ENCODE measurements around the gene NR3C2. TPM values are rescaled to one million over a fixed set of nuclear protein-coding genes. Genes with fewer than 3 reads are reported as not detected.

The NR3C2 gene
- polyA plus RNA-seq, 3 donors, result 0.09 to 0.27 (median 0.20) TPM

DNA sequence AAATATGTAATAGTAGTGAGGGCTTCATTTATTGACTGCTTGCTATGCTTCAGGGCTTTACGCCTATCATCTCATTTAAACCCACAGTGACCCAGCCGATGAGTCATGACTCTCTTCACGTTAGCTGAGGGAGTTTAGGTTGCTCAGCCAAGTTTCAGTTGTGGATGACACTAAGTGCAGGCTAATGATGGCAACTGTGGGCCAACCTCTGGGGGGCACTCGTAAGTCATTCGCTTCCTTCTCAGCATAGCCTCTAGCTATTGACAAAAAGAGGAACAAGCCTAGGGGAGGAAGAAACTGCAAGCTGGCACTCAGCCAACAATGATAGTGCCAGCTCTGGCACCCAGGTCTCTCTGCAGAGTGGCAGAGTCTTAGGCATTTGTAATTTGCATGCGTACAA is 385.3 kb downstream of the NR3C2 start:
- intact Hi-C loops (cut with micrococcal nuclease), result loop anchor here in 1 of 2 donors (5.0 kb wide), 1 partner anchor 1205 kb away; no protein-coding TSS in a partner anchor
- no peaks in the 10 kb centered on the region for H4K20me1 ChIP-seq (ENCODE audit: insufficient read depth, low read length)
- H3K27me3 ChIP-seq (ENCODE audit: control insufficient read depth in 2 of 2, insufficient read depth in 2 of 2, low read length in 2 of 2), result no peaks in the 10 kb centered on the region
- H3K79me2 ChIP-seq (ENCODE audit: insufficient read depth, low read length), result no peaks in the 10 kb centered on the region
- H3K9me3 ChIP-seq (replicated peaks in 1 of 2; ENCODE audit: control insufficient read depth in 1 of 2, insufficient read depth in 1 of 2, low read length in 2 of 2), result no peaks in the 10 kb centered on the region
- H3K9ac ChIP-seq (ENCODE audit: insufficient read depth, low read length, poor library complexity, severe bottlenecking), result no peak overlapping the region
- Mint-ChIP-seq H3K4me1 (peaks cover 45% of the 10 kb centered on the region), H3K27ac (peak overlapping the region in 1 of 7 donors; percentile 36), H3K36me3 (no peaks in the 10 kb centered on the region), H3K27me3 (ENCODE audit: low read depth in 3 of 3) (peaks cover 0 to 3% (median 3%) of the 10 kb centered on the region in 3 donors), H3K4me3 (peak overlapping the region in 1 of 2 donors; percentile 40), H3K9me3 (no peaks in the 10 kb centered on the region)
- H3K4me3 ChIP-seq (replicated peaks in 1 of 3; ENCODE audit: low read depth in 2 of 3, low read length in 3 of 3), result no peak overlapping the region
- no peaks in the 10 kb centered on the region for H3K36me3 ChIP-seq (replicated peaks in 1 of 2; ENCODE audit: control insufficient read depth in 1 of 2, insufficient read depth in 2 of 2, low read length in 2 of 2)
- WGBS (ENCODE audit: insufficient coverage), result no CpG with 5 or more reads among the region's 6 CpGs
- peaks cover 24 to 32% of the 10 kb centered on the region in 2 donors for H3K4me1 ChIP-seq (ENCODE audit: control insufficient read depth in 1 of 2, insufficient read depth in 2 of 2, low read length in 2 of 2)
- H2AFZ ChIP-seq (ENCODE audit: insufficient read depth, low read depth, low read length, poor library complexity, severe bottlenecking), result no peak overlapping the region
- TF ChIP-seq, protein P1, sequence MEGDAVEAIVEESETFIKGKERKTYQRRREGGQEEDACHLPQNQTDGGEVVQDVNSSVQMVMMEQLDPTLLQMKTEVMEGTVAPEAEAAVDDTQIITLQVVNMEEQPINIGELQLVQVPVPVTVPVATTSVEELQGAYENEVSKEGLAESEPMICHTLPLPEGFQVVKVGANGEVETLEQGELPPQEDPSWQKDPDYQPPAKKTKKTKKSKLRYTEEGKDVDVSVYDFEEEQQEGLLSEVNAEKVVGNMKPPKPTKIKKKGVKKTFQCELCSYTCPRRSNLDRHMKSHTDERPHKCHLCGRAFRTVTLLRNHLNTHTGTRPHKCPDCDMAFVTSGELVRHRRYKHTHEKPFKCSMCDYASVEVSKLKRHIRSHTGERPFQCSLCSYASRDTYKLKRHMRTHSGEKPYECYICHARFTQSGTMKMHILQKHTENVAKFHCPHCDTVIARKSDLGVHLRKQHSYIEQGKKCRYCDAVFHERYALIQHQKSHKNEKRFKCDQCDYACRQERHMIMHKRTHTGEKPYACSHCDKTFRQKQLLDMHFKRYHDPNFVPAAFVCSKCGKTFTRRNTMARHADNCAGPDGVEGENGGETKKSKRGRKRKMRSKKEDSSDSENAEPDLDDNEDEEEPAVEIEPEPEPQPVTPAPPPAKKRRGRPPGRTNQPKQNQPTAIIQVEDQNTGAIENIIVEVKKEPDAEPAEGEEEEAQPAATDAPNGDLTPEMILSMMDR (IDR thresholded peaks at IDR 0.05), result peak; percentile 75
- H3K4me2 ChIP-seq (replicated peaks; ENCODE audit: extremely low read depth, low read length, poor library complexity, severe bottlenecking), result no peak overlapping the region
- peak; percentile 92 to 98 (median 96) for DNase-seq
- H3K27ac ChIP-seq (ENCODE audit: low read depth in 1 of 2, low read length in 2 of 2), result no peak overlapping the region

- H3K4me2 ChIP-seq (replicated peaks; ENCODE audit: extremely low read depth, low read length, poor library complexity, severe bottlenecking), result no peak overlapping the region
- no peaks in the 10 kb centered on the region for H4K20me1 ChIP-seq (ENCODE audit: insufficient read depth, low read length)
- H2AFZ ChIP-seq (ENCODE audit: insufficient read depth, low read depth, low read length, poor library complexity, severe bottlenecking), result no peak overlapping the region
- Mint-ChIP-seq H3K4me3 (no peak overlapping the region), H3K27me3 (ENCODE audit: low read depth in 3 of 3) (peaks cover 0 to 3% (median 0%) of the 10 kb centered on the region in 3 donors), H3K4me1 (peaks cover 46% of the 10 kb centered on the region), H3K27ac (no peak overlapping the region), H3K9me3 (no peaks in the 10 kb centered on the region), H3K36me3 (no peaks in the 10 kb centered on the region)
- TF ChIP-seq, protein P1 (IDR thresholded peaks at IDR 0.05), result no peak
- no peak overlapping the region for H3K27ac ChIP-seq (ENCODE audit: low read depth in 1 of 2, low read length in 2 of 2)
- WGBS (ENCODE audit: insufficient coverage), result 90% methylated on average over 2 of the region's 6 CpGs
- H3K4me1 ChIP-seq (ENCODE audit: control insufficient read depth in 1 of 2, insufficient read depth in 2 of 2, low read length in 2 of 2), result peaks cover 25 to 33% of the 10 kb centered on the region in 2 donors
- intact Hi-C loops (cut with micrococcal nuclease), result loop anchor here in 1 of 2 donors (5.0 kb wide), 1 partner anchor 1206 kb away; no protein-coding TSS in a partner anchor
- no peaks in the 10 kb centered on the region for H3K36me3 ChIP-seq (replicated peaks in 1 of 2; ENCODE audit: control insufficient read depth in 1 of 2, insufficient read depth in 2 of 2, low read length in 2 of 2)
- H3K4me3 ChIP-seq (replicated peaks in 1 of 3; ENCODE audit: low read depth in 2 of 3, low read length in 3 of 3), result no peak overlapping the region
- H3K27me3 ChIP-seq (ENCODE audit: control insufficient read depth in 2 of 2, insufficient read depth in 2 of 2, low read length in 2 of 2), result no peaks in the 10 kb centered on the region
- no peak overlapping the region for H3K9ac ChIP-seq (ENCODE audit: insufficient read depth, low read length, poor library complexity, severe bottlenecking)
- no peaks in the 10 kb centered on the region for H3K9me3 ChIP-seq (replicated peaks in 1 of 2; ENCODE audit: control insufficient read depth in 1 of 2, insufficient read depth in 1 of 2, low read length in 2 of 2)
- no peak for DNase-seq
- H3K79me2 ChIP-seq (ENCODE audit: insufficient read depth, low read length), result no peaks in the 10 kb centered on the region
These were observed 386.4 kb downstream of the NR3C2 start for GRCh38 chr4:148055844-148056243.
